WERI-Rb-1 (cell line): ENCODE measurements around the gene DCUN1D3.
A peak's percentile ranks its signal among the peaks of the same experiment; 100 is the strongest.

ENCODE experiments used
- DNase-seq: peaks from one replicate; pipeline ENCODE4 v3.0.0-alpha.2; 2020
- H3K27ac ChIP-seq: fragments of 250-450 bp; sonication (Bioruptor Pico); 2 replicates; pipeline ENCODE4 v1.5.1; 2020; ENCODE audit warnings: mild to moderate bottlenecking, moderate library complexity
- H3K27me3 ChIP-seq: fragments of 250-450 bp; sonication (Bioruptor Pico); 2 replicates; pipeline ENCODE4 v1.5.1; 2021; ENCODE audit warnings: mild to moderate bottlenecking, low read depth, moderate library complexity; ENCODE audit not compliant: insufficient read depth, severe bottlenecking
- H3K36me3 ChIP-seq: fragments of 250-450 bp; sonication (Bioruptor Pico); 2 replicates; pipeline ENCODE4 v1.5.1; 2020; ENCODE audit warnings: mild to moderate bottlenecking, moderate library complexity
- H3K4me3 ChIP-seq: 2 replicates; pipeline ENCODE4 v1.5.1; 2011; ENCODE audit warnings: low read depth, mild to moderate bottlenecking, control low read depth, low read length
- H3K9me3 ChIP-seq: fragments of 250-450 bp; sonication (Bioruptor Pico); 2 replicates; pipeline ENCODE4 v1.5.1; 2021; ENCODE audit warnings: mild to moderate bottlenecking, moderate library complexity; ENCODE audit not compliant: severe bottlenecking
- CTCF ChIP-seq: IDR thresholded peaks from 2 replicates; pipeline ENCODE4 v1.5.1; 2011; ENCODE audit warnings: low read depth, mild to moderate bottlenecking, control low read depth, inconsistent platforms, low read length

Gene DCUN1D3

GRCh38 chr16:20889625-20890275 lies 10.4 kb downstream of the DCUN1D3 start:
- TF ChIP-seq CTCF: no peak
- no peak for DNase-seq
- Histone ChIP-seq H3K9me3 (no peaks in the 10 kb centered on the region), H3K27me3 (no peaks in the 10 kb centered on the region), H3K27ac (no peak overlapping the region), H3K36me3 (peaks cover 94% of the 10 kb centered on the region), H3K4me3 (no peak overlapping the region)

- Histone ChIP-seq H3K27ac (no peak overlapping the region), H3K9me3 (no peaks in the 10 kb centered on the region), H3K27me3 (no peaks in the 10 kb centered on the region), H3K36me3 (peaks cover 90% of the 10 kb centered on the region), H3K4me3 (no peak overlapping the region)
- TF ChIP-seq CTCF: no peak
- DNase-seq: no peak
Observed at GRCh38 chr16:20887207-20887606, 13.0 kb downstream of the DCUN1D3 start.

GRCh38 chr16:20886320-20886719 lies 13.8 kb downstream of the DCUN1D3 start:
- H3K36me3 ChIP-seq: peaks cover 81% of the 10 kb centered on the region
- no peak overlapping the region for H3K4me3 ChIP-seq
- no peaks in the 10 kb centered on the region for H3K9me3 ChIP-seq
- TF ChIP-seq CTCF: no peak
- H3K27me3 ChIP-seq: no peaks in the 10 kb centered on the region
- H3K27ac ChIP-seq: no peak overlapping the region
- DNase-seq: no peak

- Histone ChIP-seq H3K27ac (no peak overlapping the region; the same call in 1 of the 2 replicates), H3K36me3 (peaks cover 72% of the 10 kb centered on the region), H3K27me3 (no peaks in the 10 kb centered on the region), H3K9me3 (no peaks in the 10 kb centered on the region), H3K4me3 (no peak overlapping the region)
- no peak for TF ChIP-seq CTCF
- no peak for DNase-seq
Observed at GRCh38 chr16:20884240-20884556, 16.0 kb downstream of the DCUN1D3 start.

- no peak for TF ChIP-seq CTCF
- no peak for DNase-seq
- no peak overlapping the region for H3K4me3 ChIP-seq
- H3K9me3 ChIP-seq: no peaks in the 10 kb centered on the region
- no peaks in the 10 kb centered on the region for H3K27me3 ChIP-seq
- peaks cover 75% of the 10 kb centered on the region for H3K36me3 ChIP-seq
- H3K27ac ChIP-seq: no peak overlapping the region; the same call in 1 of the 2 replicates
Observed at GRCh38 chr16:20883554-20884239, 16.5 kb downstream of the DCUN1D3 start.

- Histone ChIP-seq H3K27ac (peak overlapping the region; percentile 66), H3K36me3 (peaks cover 72% of the 10 kb centered on the region), H3K4me3 (no peak overlapping the region), H3K9me3 (no peaks in the 10 kb centered on the region), H3K27me3 (no peaks in the 10 kb centered on the region)
- no peak for DNase-seq
- no peak for TF ChIP-seq CTCF
Observed at GRCh38 chr16:20881503-20881878, 18.7 kb downstream of the DCUN1D3 start.
